GM12878 (cell line): ENCODE results near the gene ZNF248. TPM values are rescaled to one million over a fixed set of nuclear protein-coding genes. Genes with fewer than 3 reads are reported as not detected.
"Not testable (repeated sequence)": the region's sequence is repeated elsewhere in the genome, so short reads cannot be mapped to it uniquely, and the experiment has no call there.

Experiments
- ATAC-seq: fragments of 200-7000 bp; cut with Tn5 transposase; 3 replicates; pipeline ENCODE4 v1.9.1; 2020; ENCODE audit warnings: mild to moderate bottlenecking, moderate library complexity
- BruUV-seq: library from RNA; stranded (reverse); fragments of 400-500 nt; replicated peaks from 2 replicates; lab custom pipeline; 2021; lab: Mats Ljungman, UMichigan
- CTCF ChIA-PET: fragments of 300-600 bp; sonication (Branson Sonifier 250); formaldehyde crosslinking; extraction: SDS; loops from one replicate; lab custom pipeline; 2021; ENCODE audit warnings: inconsistent platforms; lab: Yijun Ruan, JAX
- POLR2A ChIA-PET: fragments of 350-600 bp; formaldehyde crosslinking; extraction: SDS; loops from one replicate; lab custom pipeline; 2021; ENCODE audit warnings: inconsistent platforms; lab: Charles Lee
- RAD21 ChIA-PET: fragments of 300-600 bp; sonication (Branson Sonifier 250); formaldehyde crosslinking; loops from one replicate; lab custom pipeline; 2023; ENCODE audit warnings: antibody characterized with exemption; ENCODE audit not compliant: unreplicated experiment; lab: Charles Lee
- SMC1A ChIA-PET: fragments of 300-600 bp; sonication (Branson Sonifier 250); formaldehyde crosslinking; loops from one replicate; lab custom pipeline; 2023; ENCODE audit not compliant: unreplicated experiment, uncharacterized antibody; lab: Charles Lee
- DNase-seq: peaks from one replicate; pipeline ENCODE4 v3.0.0-alpha.2; 2011; ENCODE audit warnings: low read depth, low spot score
- FAIRE-seq: peaks from 3 replicates; lab custom pipeline; 2011; peaks lifted over from hg19 to GRCh38; lab: Jason Lieb, UNC
- H2AFZ ChIP-seq: 2 replicates; pipeline ENCODE4 v1.6.0; 2011; ENCODE audit warnings: low read depth, low read length, control low read depth; ENCODE audit not compliant: control insufficient read depth
- H3K27ac ChIP-seq: 2 replicates; pipeline ENCODE4 v1.5.1; 2011; ENCODE audit warnings: control low read depth; ENCODE audit not compliant: control insufficient read depth, insufficient read depth
- H3K27me3 ChIP-seq, 2 experiments: replicated peaks in 1 of 2; 2 replicates each; pipeline versions ENCODE4 v1.6.0 to v1.6.1; 2011; ENCODE audit warnings: low read length in 1 of 2; ENCODE audit not compliant: control insufficient read depth in 2 of 2, insufficient read depth in 2 of 2
- H3K36me3 ChIP-seq, 2 experiments: 2 replicates each; pipeline ENCODE4 v1.5.1; 2011; ENCODE audit warnings: low read length in 1 of 2; ENCODE audit not compliant: control insufficient read depth in 2 of 2, insufficient read depth in 2 of 2
- H3K4me1 ChIP-seq: 2 replicates; pipeline ENCODE4 v1.6.1; 2011; ENCODE audit warnings: mild to moderate bottlenecking, low read length, moderate library complexity, mixed read lengths; ENCODE audit not compliant: control insufficient read depth, insufficient read depth
- H3K4me2 ChIP-seq: 2 replicates; pipeline ENCODE4 v1.6.0; 2011; ENCODE audit warnings: control low read depth; ENCODE audit not compliant: control insufficient read depth, insufficient read depth
- H3K4me3 ChIP-seq: fragments of 200-600 bp; sonication (generic); 2 replicates; pipeline ENCODE4 v1.5.1; 2016
- H3K79me2 ChIP-seq: 2 replicates; pipeline ENCODE4 v1.6.0; 2011; ENCODE audit warnings: low read length; ENCODE audit not compliant: control insufficient read depth, insufficient read depth
- H3K9ac ChIP-seq: 2 replicates; pipeline ENCODE4 v1.8.0; 2011; ENCODE audit warnings: low read length, control low read depth, mixed read lengths; ENCODE audit not compliant: control insufficient read depth, insufficient read depth
- H3K9me3 ChIP-seq: replicated peaks from 3 replicates; pipeline ENCODE4 v1.5.1; 2011; ENCODE audit warnings: mild to moderate bottlenecking, low read length; ENCODE audit not compliant: control insufficient read depth, insufficient read depth
- H4K20me1 ChIP-seq: 2 replicates; pipeline ENCODE4 v1.6.0; 2011; ENCODE audit not compliant: control insufficient read depth, insufficient read depth
- ATF7 ChIP-seq: fragments of 450-650 bp; IDR thresholded peaks from 2 replicates; pipeline ENCODE4 v1.6.1; 2016; ENCODE audit warnings: low read depth, mild to moderate bottlenecking
- CEBPB ChIP-seq, 2 experiments: fragments of 150-350 bp in 1 of 2; IDR thresholded peaks; 2 replicates each; pipeline ENCODE4 v1.6.1; 2012 to 2014; ENCODE audit warnings: low read depth in 2 of 2, low read length in 2 of 2, borderline replicate concordance in 1 of 2, inconsistent platforms in 1 of 2
- FOXK2 ChIP-seq: fragments of 450-650 bp; IDR thresholded peaks from 2 replicates; pipeline ENCODE4 v1.6.1; 2017; ENCODE audit warnings: mild to moderate bottlenecking, moderate library complexity
- ZNF274 ChIP-seq: IDR thresholded peaks from one replicate; pipeline ENCODE4 v1.8.0; 2011; ENCODE audit not compliant: insufficient read length, insufficient read depth
- ZNF384 ChIP-seq: IDR thresholded peaks from 2 replicates; pipeline ENCODE4 v1.6.1; 2012; ENCODE audit warnings: low read depth, mild to moderate bottlenecking, low read length, improper control_type of control experiment, borderline replicate concordance
- ZNF622 ChIP-seq: fragments of 450-650 bp; IDR thresholded peaks from 2 replicates; pipeline ENCODE4 v1.6.1; 2017; ENCODE audit warnings: mild to moderate bottlenecking, inconsistent platforms
- WGBS: methylation state at CpG from one replicate; pipeline ENCODE4 v1.1.6; 2016; ENCODE audit warnings: low lambda C conversion rate; ENCODE audit not compliant: insufficient replicate concordance, insufficient coverage; ENCODE audit errors: missing lambda C conversion rate; 5-methylcytosine and 5-hydroxymethylcytosine counted together
- in situ Hi-C: fragments of 300-500 bp; cut with MboI; formaldehyde crosslinking; loops from 9 replicates; pipeline ENCODE4 v1.14.3; 2018; ENCODE audit warnings: mixed read lengths
- intact Hi-C: fragments of 100-400 bp; cut with micrococcal nuclease; formaldehyde crosslinking; loops from one replicate; pipeline ENCODE4 v1.14.2; 2022; ENCODE audit not compliant: unreplicated experiment
- polyA plus RNA-seq, 11 experiments: library from polyadenylated mRNA; depleted of rRNA in 4 of 11; unstranded in 6 of 11; stranded (reverse) in 5 of 11; fragments of >200 nt; fragmentation: Nextera tagmentation in 4 of 11; fragmentation: Illumina TruSeq in 1 of 11; extraction: Ambion mirVana in 4 of 11; extraction: Trizol in 1 of 11; gene quantifications; 1 replicate in 1 of 11; 2 replicates in 10 of 11; pipeline versions ENCODE4 v1.2.1 to v1.2.3, GENCODE V29; 2011 to 2016; ENCODE audit warnings: inconsistent platforms in 2 of 11, missing spikeins in 2 of 11, low read depth in 1 of 11
- total RNA-seq, 4 experiments: library from RNA; depleted of rRNA in 3 of 4; stranded (reverse); fragments of >200 nt in 3 of 4; fragmentation: Illumina TruSeq in 1 of 4; extraction: Trizol in 1 of 4; gene quantifications; 2 replicates each; pipeline versions ENCODE4 v1.2.1 to v1.2.3, GENCODE V29; 2013 to 2021
- TF ChIP-seq, protein P1 (sequence below): IDR thresholded peaks from 2 replicates; pipeline ENCODE4 v1.6.1; 2012; ENCODE audit warnings: mild to moderate bottlenecking, low read depth, low read length

Gene ZNF248
- total and polyA plus RNA-seq, 10 of the 15 experiments (the other 5 are each of a cell fraction or from before 2014, with no cell fraction given), result 2.0 to 16.3 (median 8.9) TPM

DNA sequence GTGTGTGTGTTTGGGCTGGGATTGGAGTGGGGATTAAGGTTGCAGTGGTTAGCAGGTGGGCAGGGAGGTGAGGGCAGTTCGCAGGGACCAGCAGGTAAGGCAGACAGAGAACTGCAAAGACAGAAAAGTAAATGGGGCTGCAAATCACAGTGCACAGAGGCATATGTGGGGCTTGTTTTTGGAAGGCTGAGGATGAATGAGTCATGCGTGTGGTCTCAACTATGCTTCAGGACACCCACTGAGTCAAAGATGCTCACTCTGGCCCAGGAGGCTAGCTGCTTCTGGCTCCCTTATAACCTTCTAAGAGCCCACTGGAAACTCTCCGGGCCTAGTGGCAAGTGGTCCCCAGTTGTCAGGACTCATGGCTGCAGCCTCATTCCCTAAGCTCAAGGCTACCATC lies 118.2 kb downstream of the ZNF248 start:
- Histone ChIP-seq H3K36me3 (no peaks in the 10 kb centered on the region), H3K27me3 (no peaks in the 10 kb centered on the region), H3K27ac (no peak overlapping the region), H2AFZ (no peak overlapping the region), H3K4me1 (no peaks in the 10 kb centered on the region), H3K9me3 (no peaks in the 10 kb centered on the region; the same call in 2 of the 3 replicates), H3K4me2 (no peak overlapping the region), H3K4me3 (no peak overlapping the region), H3K9ac (no peak overlapping the region), H3K79me2 (no peaks in the 10 kb centered on the region), H4K20me1 (no peaks in the 10 kb centered on the region)
- TF ChIP-seq ZNF274 (no peak), ATF7 (no peak), ZNF384 (no peak), CEBPB (IDR thresholded peaks at IDR 0.05; ENCODE audit: borderline replicate concordance in 1 of 2, low read depth in 2 of 2, low read length in 2 of 2) (no peak), ZNF622 (no peak), FOXK2 (no peak)
- TF ChIP-seq, protein P1, sequence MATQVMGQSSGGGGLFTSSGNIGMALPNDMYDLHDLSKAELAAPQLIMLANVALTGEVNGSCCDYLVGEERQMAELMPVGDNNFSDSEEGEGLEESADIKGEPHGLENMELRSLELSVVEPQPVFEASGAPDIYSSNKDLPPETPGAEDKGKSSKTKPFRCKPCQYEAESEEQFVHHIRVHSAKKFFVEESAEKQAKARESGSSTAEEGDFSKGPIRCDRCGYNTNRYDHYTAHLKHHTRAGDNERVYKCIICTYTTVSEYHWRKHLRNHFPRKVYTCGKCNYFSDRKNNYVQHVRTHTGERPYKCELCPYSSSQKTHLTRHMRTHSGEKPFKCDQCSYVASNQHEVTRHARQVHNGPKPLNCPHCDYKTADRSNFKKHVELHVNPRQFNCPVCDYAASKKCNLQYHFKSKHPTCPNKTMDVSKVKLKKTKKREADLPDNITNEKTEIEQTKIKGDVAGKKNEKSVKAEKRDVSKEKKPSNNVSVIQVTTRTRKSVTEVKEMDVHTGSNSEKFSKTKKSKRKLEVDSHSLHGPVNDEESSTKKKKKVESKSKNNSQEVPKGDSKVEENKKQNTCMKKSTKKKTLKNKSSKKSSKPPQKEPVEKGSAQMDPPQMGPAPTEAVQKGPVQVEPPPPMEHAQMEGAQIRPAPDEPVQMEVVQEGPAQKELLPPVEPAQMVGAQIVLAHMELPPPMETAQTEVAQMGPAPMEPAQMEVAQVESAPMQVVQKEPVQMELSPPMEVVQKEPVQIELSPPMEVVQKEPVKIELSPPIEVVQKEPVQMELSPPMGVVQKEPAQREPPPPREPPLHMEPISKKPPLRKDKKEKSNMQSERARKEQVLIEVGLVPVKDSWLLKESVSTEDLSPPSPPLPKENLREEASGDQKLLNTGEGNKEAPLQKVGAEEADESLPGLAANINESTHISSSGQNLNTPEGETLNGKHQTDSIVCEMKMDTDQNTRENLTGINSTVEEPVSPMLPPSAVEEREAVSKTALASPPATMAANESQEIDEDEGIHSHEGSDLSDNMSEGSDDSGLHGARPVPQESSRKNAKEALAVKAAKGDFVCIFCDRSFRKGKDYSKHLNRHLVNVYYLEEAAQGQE, result no peak
- intact Hi-C loops (no loop called here), in situ Hi-C loops (no loop called here)
- no TSS peak for BruUV-seq
- RAD21 ChIA-PET, result no interaction called here
- SMC1A ChIA-PET, result no interaction called here
- CTCF ChIA-PET, result interaction anchor here (2.1 kb wide), 1 partner anchor 16 kb away, joined by 4 read pairs; no protein-coding TSS in a partner anchor
- DNase-seq, result no peak
- no peak for ATAC-seq
- 44% methylated on average over 3 of the region's 3 CpGs for WGBS
- POLR2A ChIA-PET, result no interaction called here
- FAIRE-seq, result no peak

DNA sequence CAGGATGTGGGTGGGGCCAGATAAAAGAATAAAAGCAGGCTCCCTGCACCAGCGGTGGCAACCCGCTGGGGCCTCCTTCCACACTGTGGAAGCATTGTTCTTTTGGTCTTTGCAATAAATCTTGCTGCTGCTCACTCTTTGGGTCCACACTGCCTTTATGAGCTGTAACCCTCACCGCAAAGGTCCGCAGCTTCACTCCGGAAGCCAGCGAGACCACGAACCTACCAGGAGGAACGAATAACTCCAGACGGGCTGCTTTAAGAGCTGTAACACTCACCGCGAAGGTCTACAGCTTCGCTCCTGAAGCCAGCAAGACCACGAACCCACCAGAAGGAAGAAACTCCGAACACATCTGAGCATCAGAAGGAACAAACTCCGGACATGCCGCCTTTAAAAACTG lies 119.2 kb downstream of the ZNF248 start:
- FAIRE-seq, intact Hi-C loops, H3K9ac ChIP-seq, H3K27ac ChIP-seq, BruUV-seq, H3K27me3 ChIP-seq, H3K79me2 ChIP-seq, POLR2A ChIA-PET, H3K4me1 ChIP-seq, H3K4me2 ChIP-seq, CTCF ChIA-PET, ATAC-seq, RAD21 ChIA-PET, H3K36me3 ChIP-seq, DNase-seq, in situ Hi-C loops, H3K4me3 ChIP-seq, SMC1A ChIA-PET, H4K20me1 ChIP-seq, H3K9me3 ChIP-seq, H2AFZ ChIP-seq: not testable (repeated sequence)
- WGBS, result 65% methylated on average over 13 of the region's 16 CpGs
